Stimulated activated CD8-positive, alpha-beta memory T cell treated with anti-CD3 and anti-CD28 coated beads, Interleukin-4, amount 100 ng/mL, for 48 hours (primary cell): ENCODE measurements around the gene INHBA.

Experiments used
- DNase-seq: peaks from one replicate; pipeline ENCODE4 v3.0.0-alpha.2; 2020

The INHBA gene

GRCh38 chr7:41685684-41686083 is 17.2 kb downstream of the INHBA start:
- no peak for DNase-seq

GRCh38 chr7:41682422-41682821 is 20.5 kb downstream of the INHBA start:
- no peak for DNase-seq

- no peak for DNase-seq
These were observed 23.3 kb downstream of the INHBA start for GRCh38 chr7:41679566-41679965.

- no peak for DNase-seq
These were observed 28.3 kb downstream of the INHBA start for GRCh38 chr7:41674505-41675023.

- no peak for DNase-seq
These were observed 41.3 kb downstream of the INHBA start for GRCh38 chr7:41661596-41661995.

- DNase-seq = no peak
These were observed 43.4 kb downstream of the INHBA start for GRCh38 chr7:41659539-41659938.

GRCh38 chr7:41656366-41656765 is 46.5 kb downstream of the INHBA start:
- DNase-seq = no peak

GRCh38 chr7:41655426-41655825 is 47.5 kb downstream of the INHBA start:
- no peak for DNase-seq

GRCh38 chr7:41652267-41652666 is 50.6 kb downstream of the INHBA start:
- no peak for DNase-seq

GRCh38 chr7:41648501-41648900 is 54.4 kb downstream of the INHBA start:
- DNase-seq = no peak

GRCh38 chr7:41643616-41644015 is 59.3 kb downstream of the INHBA start:
- DNase-seq = no peak

- no peak for DNase-seq
These were observed 61.2 kb downstream of the INHBA start for GRCh38 chr7:41641665-41642014.

- DNase-seq = no peak
These were observed 61.8 kb downstream of the INHBA start for GRCh38 chr7:41641011-41641664.

- no peak for DNase-seq
These were observed 62.4 kb downstream of the INHBA start for GRCh38 chr7:41640487-41640886.

- no peak for DNase-seq
These were observed 65.8 kb downstream of the INHBA start for GRCh38 chr7:41637049-41637448.
